Thoracic aorta (tissue), 2 donors: Measurements from ENCODE around the gene CLMN. TPM values are rescaled to one million over a fixed set of nuclear protein-coding genes. Genes with fewer than 3 reads are reported as not detected.

Experiments
- ATAC-seq: fragments of 150-250 bp; one replicate; pipeline ENCODE4 v1.8.0; 2017; ENCODE audit warnings: low read depth; ENCODE audit not compliant: insufficient number of reproducible peaks, low FRiP score
- DNase-seq: peaks from one replicate; pipeline ENCODE4 v3.0.0-alpha.2; 2020; ENCODE audit warnings: low spot score
- H3K27ac ChIP-seq, 2 donors: fragments of 200-600 bp; sonication (generic); 1 replicate in 1 of 2; 2 replicates in 1 of 2; pipeline ENCODE4 v1.5.1; 2016; ENCODE audit warnings: mild to moderate bottlenecking in 2 of 2, moderate library complexity in 2 of 2
- H3K27me3 ChIP-seq: fragments of 200-600 bp; sonication (generic); replicated peaks from 2 replicates; pipeline ENCODE4 v1.6.0; 2016; ENCODE audit warnings: mild to moderate bottlenecking; ENCODE audit not compliant: insufficient read depth
- H3K36me3 ChIP-seq: fragments of 200-600 bp; sonication (generic); one replicate; pipeline ENCODE4 v1.5.1; 2016
- H3K4me1 ChIP-seq, 2 donors: fragments of 200-600 bp; sonication (generic); 1 replicate in 1 of 2; 2 replicates in 1 of 2; pipeline versions ENCODE4 v1.5.1 to v1.6.0; 2016; ENCODE audit warnings: low read depth in 2 of 2, mild to moderate bottlenecking in 1 of 2; ENCODE audit not compliant: control insufficient read depth in 1 of 2
- H3K4me3 ChIP-seq: fragments of 200-600 bp; sonication (generic); 2 replicates; pipeline ENCODE4 v1.5.1; 2016; ENCODE audit warnings: mild to moderate bottlenecking
- H3K9me3 ChIP-seq: fragments of 200-600 bp; sonication (generic); 2 replicates; pipeline ENCODE4 v1.5.1; 2016
- CTCF ChIP-seq: fragments of 200-600 bp; sonication (generic); IDR thresholded peaks from one replicate; pipeline ENCODE4 v1.5.1; 2019; ENCODE audit warnings: antibody characterized with exemption
- total RNA-seq, 2 donors: library from RNA; depleted of rRNA; stranded (reverse); fragments of >200 nt; gene quantifications; one replicate each; pipeline versions ENCODE4 v1.1.0 to v1.2.3, GENCODE V29; 2016

Gene CLMN
- total RNA-seq, 2 donors from 2014 or later = 7.3 to 10.4 TPM

- H3K27ac ChIP-seq = no peak overlapping the region
Measured at GRCh38 chr14:95300002-95300696, 19.6 kb downstream of the CLMN start.

GRCh38 chr14:95299271-95299670 lies 20.4 kb downstream of the CLMN start:
- Histone ChIP-seq H3K9me3 (no peaks in the 10 kb centered on the region), H3K27ac (no peak overlapping the region), H3K36me3 (no peaks in the 10 kb centered on the region), H3K4me3 (no peak overlapping the region), H3K4me1 (no peaks in the 10 kb centered on the region), H3K27me3 (no peaks in the 10 kb centered on the region)
- no peak for DNase-seq
- no peak for ATAC-seq
- no peak for TF ChIP-seq CTCF

More at GRCh38 chr14:95300002-95300696, 19.6 kb downstream of the CLMN start:
- Histone ChIP-seq H3K9me3 (no peaks in the 10 kb centered on the region), H3K27me3 (no peaks in the 10 kb centered on the region), H3K36me3 (no peaks in the 10 kb centered on the region), H3K4me1 (no peaks in the 10 kb centered on the region), H3K4me3 (no peak overlapping the region)
- ATAC-seq = no peak
- DNase-seq = no peak
- TF ChIP-seq CTCF = no peak

GRCh38 chr14:95297832-95298231 lies 21.9 kb downstream of the CLMN start:
- no peak for ATAC-seq
- TF ChIP-seq CTCF = no peak
- no peak overlapping the region for H3K4me3 ChIP-seq

GRCh38 chr14:95296966-95297365 lies 22.7 kb downstream of the CLMN start:
- no peak for DNase-seq
- no peak for TF ChIP-seq CTCF
- Histone ChIP-seq H3K4me1 (peaks cover 1% of the 10 kb centered on the region in 2 donors), H3K27me3 (no peaks in the 10 kb centered on the region), H3K9me3 (no peaks in the 10 kb centered on the region), H3K27ac (no peak overlapping the region), H3K4me3 (no peak overlapping the region), H3K36me3 (no peaks in the 10 kb centered on the region)
- ATAC-seq = no peak

More at GRCh38 chr14:95297832-95298231, 21.9 kb downstream of the CLMN start:
- Histone ChIP-seq H3K4me1 (no peaks in the 10 kb centered on the region), H3K36me3 (no peaks in the 10 kb centered on the region), H3K27ac (no peak overlapping the region), H3K27me3 (no peaks in the 10 kb centered on the region), H3K9me3 (no peaks in the 10 kb centered on the region)
- DNase-seq = no peak

- no peak for ATAC-seq
- no peak overlapping the region for H3K4me3 ChIP-seq
- peaks cover 9 to 12% of the 10 kb centered on the region in 2 donors for H3K4me1 ChIP-seq
- DNase-seq = no peak
- H3K36me3 ChIP-seq = no peaks in the 10 kb centered on the region
- H3K27me3 ChIP-seq = no peaks in the 10 kb centered on the region
- no peaks in the 10 kb centered on the region for H3K9me3 ChIP-seq
- TF ChIP-seq CTCF = no peak
- H3K27ac ChIP-seq = no peak overlapping the region
Measured at GRCh38 chr14:95295600-95296376, 23.9 kb downstream of the CLMN start.
